Right cardiac atrium (tissue), 5 donors: ENCODE data around the gene POTEB. TPM values are rescaled to one million over a fixed set of nuclear protein-coding genes. Genes with fewer than 3 reads are reported as not detected.
"Not testable (repeated sequence)": the region's sequence is repeated elsewhere in the genome, so short reads cannot be mapped to it uniquely, and the experiment has no call there.

Source experiments
- ATAC-seq, 2 donors: fragments of 200-7000 bp; cut with Tn5 transposase; one replicate each; pipeline versions ENCODE4 v1.8.0 to v1.9.1; 2020; ENCODE audit warnings: moderate library complexity in 2 of 2, mild to moderate bottlenecking in 1 of 2
- DNase-seq, 3 donors: peaks; one replicate each; pipeline ENCODE4 v3.0.0-alpha.2; 2020
- H3K27ac ChIP-seq: one replicate; pipeline ENCODE4 v1.5.1; 2013; ENCODE audit warnings: mild to moderate bottlenecking, low read length, control low read depth, moderate library complexity
- H3K27me3 ChIP-seq: one replicate; pipeline ENCODE4 v1.6.1; 2013; ENCODE audit not compliant: control insufficient read depth, insufficient read depth
- H3K4me1 ChIP-seq: one replicate; pipeline ENCODE4 v1.6.1; 2013; ENCODE audit warnings: low read length; ENCODE audit not compliant: control insufficient read depth, insufficient read depth
- H3K4me3 ChIP-seq: one replicate; pipeline ENCODE4 v1.5.1; 2013; ENCODE audit warnings: low read length, control low read depth
- H3K9me3 ChIP-seq: one replicate; pipeline ENCODE4 v1.6.1; 2013; ENCODE audit warnings: low read length; ENCODE audit not compliant: control insufficient read depth
- WGBS: extraction: QIAGEN DNeasy Blood & Tissue Kit; methylation state at CpG from one replicate; pipeline ENCODE4 v1.1.7; 2013; 5-methylcytosine and 5-hydroxymethylcytosine counted together
- intact Hi-C, 4 donors: fragments of 100-400 bp; cut with DNase I; formaldehyde crosslinking; loops; one replicate each; pipeline versions ENCODE4 v1.11.0 to v1.14.0; 2022 to 2023
- long read RNA-seq, 4 donors: library from polyadenylated mRNA; unstranded; transcript quantifications; one replicate each; pipeline ENCODE4 v2.0.0, GENCODE V29; 2020 to 2021
- microRNA-seq, 2 donors: library from miRNA; unstranded; fragments of <30 nt; microRNA quantifications; one replicate each; pipeline ENCODE4 v1.2.0, GENCODE V29; 2020 to 2021
- polyA plus RNA-seq: library from polyadenylated mRNA; stranded (reverse); fragments of 200-250 nt; gene quantifications from one replicate; pipeline ENCODE4 v1.2.3, GENCODE V29; 2013
- total RNA-seq, 4 donors: library from RNA; stranded (reverse); fragmentation: NEBNext Ultra II Directional; extraction: Animal tissue kit (Norgen Biotek cat#: 25700); gene quantifications; one replicate each; pipeline ENCODE4 v1.2.1, GENCODE V29; 2021
- donor health status: healthy with polysubstance abuse.
- donor health status: DM: no; HTN: yes; CAD: no.
- donor health status: DM: no; HTN: no; CAD: no.
- donor health status: DM: no; HTN: yes; CAD: no; lungs with severe emphysema.
- donor health status: DM: yes; HTN: yes; CAD: no.

The POTEB gene
- total RNA-seq (not detected), polyA plus RNA-seq (not detected)
- long read RNA-seq, donor 1 = 0 reads
- long read RNA-seq, donor 2 = 0 reads
- long read RNA-seq, donor 3 = 0 reads
- long read RNA-seq, donor 4 = 0 reads

DNA sequence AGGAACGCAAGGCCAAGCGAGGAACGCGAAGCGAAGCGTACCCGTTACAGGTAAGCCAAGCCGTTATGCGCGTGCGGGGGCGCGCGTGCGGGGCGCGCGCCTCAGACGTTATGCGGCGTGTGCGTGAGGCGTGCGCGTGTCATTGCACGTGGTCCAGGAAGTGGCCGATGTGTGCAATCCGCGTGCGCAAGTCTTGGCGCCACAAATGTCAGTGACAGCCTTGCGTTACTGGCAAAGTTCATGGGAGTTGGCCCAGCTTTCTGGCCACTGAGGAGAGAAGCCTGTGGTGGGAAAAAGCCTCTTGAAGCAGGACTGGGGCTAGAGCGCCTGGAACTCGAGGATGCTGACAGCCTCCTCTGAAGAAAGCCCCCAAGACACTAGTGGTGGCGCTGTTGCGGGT is at the start of gene POTEB:
POTEB (minus strand) TSS at position 101 of the 400 bp plus-strand sequence. CDS start 489 bp downstream, outside the sequence.
- H3K9me3 ChIP-seq, H3K4me1 ChIP-seq, H3K27me3 ChIP-seq, H3K4me3 ChIP-seq, DNase-seq, intact Hi-C loops, ATAC-seq, H3K27ac ChIP-seq: not testable (repeated sequence)
- no CpG with 5 or more reads among the region's 36 CpGs for WGBS

DNA sequence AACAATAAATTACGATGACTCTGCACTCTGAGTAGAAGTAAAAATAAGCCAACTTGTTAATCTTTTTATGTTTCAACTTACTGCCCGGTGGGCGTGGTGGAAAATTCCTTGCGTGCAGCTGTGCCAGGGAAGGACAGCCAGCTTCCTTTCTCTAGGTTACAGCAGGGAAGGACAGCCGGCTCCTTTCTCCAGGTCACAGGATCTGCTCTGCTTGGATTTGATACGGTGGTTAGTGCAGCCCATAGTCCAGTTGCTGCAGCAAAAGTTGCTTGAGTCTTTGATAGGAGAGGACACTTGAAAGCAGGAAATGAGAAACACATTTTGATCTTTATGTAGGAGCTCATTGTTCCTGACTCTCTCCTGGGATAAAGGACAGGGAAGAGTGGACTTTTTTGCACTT is 13.4 kb upstream of the POTEB start:
- ATAC-seq, intact Hi-C loops, H3K9me3 ChIP-seq, H3K4me1 ChIP-seq, H3K4me3 ChIP-seq, DNase-seq, H3K27me3 ChIP-seq, H3K27ac ChIP-seq: not testable (repeated sequence)
- no CpG with 5 or more reads among the region's 6 CpGs for WGBS

DNA sequence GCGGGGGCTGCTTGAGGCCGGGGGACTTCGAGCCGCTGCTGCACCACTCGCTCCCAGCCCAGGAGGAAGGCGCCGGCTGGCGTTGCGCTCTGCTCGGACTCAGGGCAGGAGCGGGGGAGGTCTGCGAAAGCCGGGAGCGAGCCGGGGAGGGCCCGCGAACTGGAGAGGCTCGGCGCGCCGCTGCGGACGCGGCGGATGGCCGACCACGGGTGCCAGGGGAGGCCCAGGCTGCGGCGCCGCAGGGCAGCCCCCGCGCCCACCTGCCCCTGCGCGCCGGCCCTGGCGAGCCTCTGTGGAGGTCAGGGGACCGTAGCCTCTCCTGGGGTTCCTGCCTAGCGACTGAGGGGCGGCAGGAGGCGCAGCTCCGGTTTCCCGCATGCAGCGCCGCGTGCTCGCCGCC is 12.0 kb upstream of the POTEB start:
- ATAC-seq, DNase-seq, intact Hi-C loops, H3K4me1 ChIP-seq, H3K4me3 ChIP-seq, H3K9me3 ChIP-seq, H3K27ac ChIP-seq, H3K27me3 ChIP-seq: not testable (repeated sequence)
- 31% methylated on average over 17 of the region's 47 CpGs for WGBS

DNA sequence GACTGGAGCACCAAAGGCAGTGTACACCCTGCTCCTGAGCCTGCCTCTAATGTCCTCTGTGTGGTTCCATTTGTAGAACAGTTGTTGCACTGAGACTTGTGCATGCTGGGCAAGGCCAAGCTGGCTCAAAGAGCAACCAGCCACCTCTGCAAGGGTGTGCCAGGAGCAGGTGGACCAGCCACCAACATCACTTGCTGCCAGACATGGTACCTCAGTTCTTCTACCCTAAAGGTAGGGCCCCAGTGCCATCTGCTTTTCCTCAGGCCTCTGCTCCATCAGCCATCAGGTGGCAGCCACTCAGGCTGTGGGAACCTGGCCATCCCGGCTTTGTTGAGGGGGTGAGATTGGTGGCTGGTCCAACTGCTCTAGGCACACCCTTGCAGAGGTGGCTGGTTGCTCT is 38.7 kb downstream of the POTEB start:
- intact Hi-C loops, H3K9me3 ChIP-seq, H3K4me1 ChIP-seq, ATAC-seq, H3K27ac ChIP-seq, H3K27me3 ChIP-seq, H3K4me3 ChIP-seq: not testable (repeated sequence)
- no CpG with 5 or more reads among the region's 1 CpG for WGBS
- DNase-seq = peak in 2 of 3 donors; percentile 0

Small RNAs within 50 kb of the gene (microRNA-seq; reads per million reads assigned to microRNA genes)
- 0 reads per million in 2 donors for gene MIR3118-4

Other genes with a start within 250 kb of the POTEB start
- not detected for gene OR4M2, start 202.8 kb upstream of the POTEB start, total RNA-seq
- gene OR4M2, start 202.8 kb upstream of the POTEB start, polyA plus RNA-seq = not detected